SU-DHL-6 (cell line): ENCODE results near the gene VSIG8.

Experiments
- H2AFZ ChIP-seq: fragments of 200-600 bp; sonication (generic); 2 replicates; pipeline ENCODE4 v1.6.1; 2014; ENCODE audit warnings: low read depth, mild to moderate bottlenecking, moderate library complexity, mixed read lengths, antibody characterized with exemption, low read length; ENCODE audit not compliant: severe bottlenecking
- H3F3A ChIP-seq: fragments of 200-600 bp; shearing (Covaris generic); 2 replicates; pipeline ENCODE4 v1.6.0; 2016; ENCODE audit warnings: antibody characterized with exemption, mild to moderate bottlenecking; ENCODE audit not compliant: insufficient read depth
- H3K27ac ChIP-seq: fragments of 200-600 bp; sonication (generic); 2 replicates; pipeline ENCODE4 v1.5.1; 2016; ENCODE audit warnings: low read depth, mild to moderate bottlenecking, low read length, moderate library complexity, mixed read lengths
- H3K27me3 ChIP-seq: fragments of 200-600 bp; sonication (generic), shearing (Covaris generic); 2 replicates; pipeline ENCODE4 v1.6.0; 2014; ENCODE audit warnings: mild to moderate bottlenecking, low read length
- H3K36me3 ChIP-seq: fragments of 200-600 bp; sonication (generic); 2 replicates; pipeline ENCODE4 v1.6.1; 2014; ENCODE audit warnings: mild to moderate bottlenecking, low read length, mixed read lengths
- H3K4me2 ChIP-seq: fragments of 300-600, 200-600 bp; shearing (Covaris generic), sonication (generic); 2 replicates; pipeline ENCODE4 v1.6.0; 2014; ENCODE audit warnings: low read length, low read depth, mild to moderate bottlenecking; ENCODE audit not compliant: poor library complexity, severe bottlenecking
- H3K4me3 ChIP-seq: fragments of 200-600 bp; sonication (generic); 2 replicates; pipeline ENCODE4 v1.5.1; 2014; ENCODE audit warnings: antibody characterized with exemption, low read length, mild to moderate bottlenecking, mixed read lengths; ENCODE audit not compliant: insufficient read depth, poor library complexity, severe bottlenecking
- H3K79me2 ChIP-seq: fragments of 200-600 bp; sonication (generic); 2 replicates; pipeline ENCODE4 v1.6.1; 2014; ENCODE audit warnings: mild to moderate bottlenecking, low read length, moderate library complexity; ENCODE audit not compliant: insufficient read depth
- H3K9ac ChIP-seq: fragments of 200-600 bp; sonication (generic); 2 replicates; pipeline ENCODE4 v1.7.0; 2014; ENCODE audit warnings: mild to moderate bottlenecking, low read length
- H3K9me2 ChIP-seq: fragments of 200-600 bp; sonication (generic); replicated peaks from 2 replicates; pipeline ENCODE4 v1.6.1; 2014; ENCODE audit warnings: low read length; ENCODE audit not compliant: insufficient read depth
- H3K9me3 ChIP-seq: fragments of 200-600 bp; sonication (generic); 2 replicates; pipeline ENCODE4 v1.6.1; 2014; ENCODE audit warnings: low read length, mixed read lengths; ENCODE audit not compliant: insufficient read depth
- H4K20me1 ChIP-seq: fragments of 200-600 bp; sonication (generic); 2 replicates; pipeline ENCODE4 v1.6.1; 2014; ENCODE audit warnings: low read depth, mild to moderate bottlenecking, antibody characterized with exemption, low read length, moderate library complexity, mixed read lengths
- EZH2phosphoT487 ChIP-seq: fragments of 200-600 bp; sonication (generic), shearing (Covaris generic); conservative IDR thresholded peaks from 2 replicates; pipeline ENCODE4 v1.6.1; 2018; ENCODE audit warnings: mild to moderate bottlenecking, antibody characterized with exemption, low read length, moderate library complexity, mixed read lengths
- TF ChIP-seq, protein P1 (sequence below): fragments of 200-600 bp; sonication (generic); IDR thresholded peaks from one replicate; pipeline ENCODE4 v1.5.1; 2017; ENCODE audit warnings: antibody characterized with exemption, mild to moderate bottlenecking, low read length, moderate library complexity; ENCODE audit not compliant: insufficient read depth, poor library complexity, severe bottlenecking

VSIG8 gene

DNA sequence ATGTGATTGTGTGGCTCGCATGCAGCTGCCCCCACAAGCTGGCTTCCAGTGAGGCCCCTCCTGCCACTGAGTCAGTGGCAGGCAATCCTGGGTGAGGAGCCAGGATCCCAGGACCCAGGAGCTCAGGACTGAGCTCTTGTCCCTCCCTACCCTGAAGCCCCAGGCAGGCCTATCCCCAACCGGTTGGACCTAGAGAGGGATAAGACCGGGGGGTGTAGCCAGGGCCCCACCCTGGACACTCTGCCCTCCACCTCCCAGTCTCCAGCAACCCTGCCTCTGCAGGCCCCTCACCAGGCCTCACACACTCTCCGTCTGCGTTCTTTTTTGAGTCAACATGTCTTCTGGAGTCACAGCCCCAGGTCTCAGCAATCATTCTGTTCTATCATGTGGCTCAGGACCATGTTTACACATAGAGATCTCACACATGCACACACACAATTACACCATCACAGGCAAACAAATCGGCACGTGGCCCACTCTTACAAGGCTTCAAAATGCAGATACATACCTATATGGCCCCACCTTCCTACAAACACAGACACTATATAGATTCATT is 2.6 kb downstream of the VSIG8 start:
- H3K9me3 ChIP-seq, result no peaks in the 10 kb centered on the region
- H3K36me3 ChIP-seq, result no peaks in the 10 kb centered on the region
- no peak overlapping the region for H3K4me3 ChIP-seq
- H3K79me2 ChIP-seq, result no peaks in the 10 kb centered on the region
- no peak overlapping the region for H3K9ac ChIP-seq
- H3K27me3 ChIP-seq, result no peaks in the 10 kb centered on the region
- no peaks in the 10 kb centered on the region for H4K20me1 ChIP-seq
- no peak overlapping the region for H2AFZ ChIP-seq
- no peaks in the 10 kb centered on the region for H3F3A ChIP-seq
- no peaks in the 10 kb centered on the region for H3K9me2 ChIP-seq
- no peak overlapping the region for H3K27ac ChIP-seq
- H3K4me2 ChIP-seq, result no peak overlapping the region
- TF ChIP-seq, protein P1, sequence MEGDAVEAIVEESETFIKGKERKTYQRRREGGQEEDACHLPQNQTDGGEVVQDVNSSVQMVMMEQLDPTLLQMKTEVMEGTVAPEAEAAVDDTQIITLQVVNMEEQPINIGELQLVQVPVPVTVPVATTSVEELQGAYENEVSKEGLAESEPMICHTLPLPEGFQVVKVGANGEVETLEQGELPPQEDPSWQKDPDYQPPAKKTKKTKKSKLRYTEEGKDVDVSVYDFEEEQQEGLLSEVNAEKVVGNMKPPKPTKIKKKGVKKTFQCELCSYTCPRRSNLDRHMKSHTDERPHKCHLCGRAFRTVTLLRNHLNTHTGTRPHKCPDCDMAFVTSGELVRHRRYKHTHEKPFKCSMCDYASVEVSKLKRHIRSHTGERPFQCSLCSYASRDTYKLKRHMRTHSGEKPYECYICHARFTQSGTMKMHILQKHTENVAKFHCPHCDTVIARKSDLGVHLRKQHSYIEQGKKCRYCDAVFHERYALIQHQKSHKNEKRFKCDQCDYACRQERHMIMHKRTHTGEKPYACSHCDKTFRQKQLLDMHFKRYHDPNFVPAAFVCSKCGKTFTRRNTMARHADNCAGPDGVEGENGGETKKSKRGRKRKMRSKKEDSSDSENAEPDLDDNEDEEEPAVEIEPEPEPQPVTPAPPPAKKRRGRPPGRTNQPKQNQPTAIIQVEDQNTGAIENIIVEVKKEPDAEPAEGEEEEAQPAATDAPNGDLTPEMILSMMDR, result no peak
- TF ChIP-seq EZH2phosphoT487, result no peak

DNA sequence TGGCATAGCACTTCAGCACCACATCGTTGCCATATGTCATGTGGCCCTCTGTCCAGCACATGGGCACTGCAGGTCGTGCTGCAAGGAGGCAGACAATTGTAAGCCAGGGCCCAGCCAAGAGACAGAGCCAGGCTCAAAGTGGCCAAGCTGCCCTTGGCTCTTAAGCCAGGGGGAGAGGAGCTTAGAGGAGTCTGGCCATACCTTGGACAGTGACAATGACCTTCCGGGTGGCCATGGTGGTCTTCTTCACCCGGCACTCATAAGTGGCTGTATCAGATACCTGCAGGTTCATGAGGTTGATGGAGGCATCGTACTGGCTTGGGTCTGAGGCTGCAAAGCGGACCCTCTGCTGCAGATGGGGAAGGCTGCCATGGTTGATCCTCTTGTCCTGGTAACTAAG is 4.6 kb downstream of the VSIG8 start:
- H3K9me3 ChIP-seq, result no peaks in the 10 kb centered on the region
- no peaks in the 10 kb centered on the region for H3K27me3 ChIP-seq
- no peaks in the 10 kb centered on the region for H3K9me2 ChIP-seq
- H3K79me2 ChIP-seq, result no peaks in the 10 kb centered on the region
- no peak overlapping the region for H3K9ac ChIP-seq
- H3K27ac ChIP-seq, result no peak overlapping the region
- no peak overlapping the region for H3K4me3 ChIP-seq
- no peak overlapping the region for H2AFZ ChIP-seq
- H3F3A ChIP-seq, result no peaks in the 10 kb centered on the region
- H3K4me2 ChIP-seq, result no peak overlapping the region
- TF ChIP-seq EZH2phosphoT487, result no peak
- TF ChIP-seq, protein P1, result no peak
- no peaks in the 10 kb centered on the region for H3K36me3 ChIP-seq
- no peaks in the 10 kb centered on the region for H4K20me1 ChIP-seq

DNA sequence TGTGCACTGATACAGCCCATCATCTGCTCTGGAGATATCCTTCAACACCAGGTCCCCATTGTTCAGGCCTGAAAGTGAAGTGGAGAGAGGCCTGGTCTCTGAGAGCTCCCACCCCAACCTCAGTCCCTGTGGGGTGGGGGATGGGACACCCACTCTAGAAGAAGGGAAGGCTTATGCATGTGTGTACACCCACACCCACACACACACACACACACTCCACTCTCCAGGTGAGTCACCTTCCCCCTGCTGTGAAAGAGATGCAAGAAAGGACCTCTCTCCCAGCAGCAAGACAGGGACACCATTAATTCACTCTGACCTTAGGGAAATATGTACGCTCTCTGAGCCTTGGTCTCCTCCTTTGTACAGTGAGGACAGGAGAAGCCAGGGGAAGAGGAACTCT is 5.9 kb downstream of the VSIG8 start:
- H3K9ac ChIP-seq, result no peak overlapping the region
- no peaks in the 10 kb centered on the region for H3K79me2 ChIP-seq
- no peaks in the 10 kb centered on the region for H3F3A ChIP-seq
- H3K9me3 ChIP-seq, result no peaks in the 10 kb centered on the region
- no peak overlapping the region for H3K27ac ChIP-seq
- no peaks in the 10 kb centered on the region for H3K36me3 ChIP-seq
- H2AFZ ChIP-seq, result no peak overlapping the region
- H3K27me3 ChIP-seq, result no peaks in the 10 kb centered on the region
- no peak overlapping the region for H3K4me3 ChIP-seq
- no peaks in the 10 kb centered on the region for H4K20me1 ChIP-seq
- H3K9me2 ChIP-seq, result no peaks in the 10 kb centered on the region
- no peak for TF ChIP-seq EZH2phosphoT487
- H3K4me2 ChIP-seq, result no peak overlapping the region

DNA sequence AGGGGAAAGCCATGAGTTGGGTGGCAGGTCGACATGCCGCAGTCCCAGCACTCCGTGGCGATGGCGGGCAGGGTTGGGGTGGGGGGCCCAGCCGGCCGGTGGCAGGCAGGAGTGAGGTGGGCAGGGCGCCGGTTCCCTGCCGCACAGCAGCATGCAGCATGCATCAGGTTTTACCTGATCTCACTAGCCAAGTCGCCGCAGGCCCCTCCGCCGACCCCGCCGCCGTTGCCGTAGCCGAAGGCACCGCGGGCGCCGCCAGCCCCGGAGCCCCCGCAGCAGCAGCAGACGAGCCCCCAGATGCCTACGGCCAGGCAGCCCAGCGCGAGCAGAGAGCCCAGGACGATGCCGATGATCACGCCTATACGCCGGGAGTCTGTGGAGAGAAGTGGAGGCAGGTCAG is 6.7 kb downstream of the VSIG8 start:
- Histone ChIP-seq H3K4me2 (no peak overlapping the region), H3F3A (no peaks in the 10 kb centered on the region), H3K9ac (no peak overlapping the region), H3K27ac (no peak overlapping the region), H4K20me1 (no peaks in the 10 kb centered on the region), H3K9me2 (no peaks in the 10 kb centered on the region), H3K4me3 (no peak overlapping the region), H3K79me2 (no peaks in the 10 kb centered on the region), H3K9me3 (no peaks in the 10 kb centered on the region), H3K27me3 (no peaks in the 10 kb centered on the region), H3K36me3 (no peaks in the 10 kb centered on the region), H2AFZ (no peak overlapping the region)
- no peak for TF ChIP-seq EZH2phosphoT487
- TF ChIP-seq, protein P1, result no peak
